ENCODE measurements around the gene CLMP.
"Not testable (repeated sequence)": the region's sequence is repeated elsewhere in the genome, so short reads cannot be mapped to it uniquely, and the experiment has no call there.

Gene CLMP

DNA sequence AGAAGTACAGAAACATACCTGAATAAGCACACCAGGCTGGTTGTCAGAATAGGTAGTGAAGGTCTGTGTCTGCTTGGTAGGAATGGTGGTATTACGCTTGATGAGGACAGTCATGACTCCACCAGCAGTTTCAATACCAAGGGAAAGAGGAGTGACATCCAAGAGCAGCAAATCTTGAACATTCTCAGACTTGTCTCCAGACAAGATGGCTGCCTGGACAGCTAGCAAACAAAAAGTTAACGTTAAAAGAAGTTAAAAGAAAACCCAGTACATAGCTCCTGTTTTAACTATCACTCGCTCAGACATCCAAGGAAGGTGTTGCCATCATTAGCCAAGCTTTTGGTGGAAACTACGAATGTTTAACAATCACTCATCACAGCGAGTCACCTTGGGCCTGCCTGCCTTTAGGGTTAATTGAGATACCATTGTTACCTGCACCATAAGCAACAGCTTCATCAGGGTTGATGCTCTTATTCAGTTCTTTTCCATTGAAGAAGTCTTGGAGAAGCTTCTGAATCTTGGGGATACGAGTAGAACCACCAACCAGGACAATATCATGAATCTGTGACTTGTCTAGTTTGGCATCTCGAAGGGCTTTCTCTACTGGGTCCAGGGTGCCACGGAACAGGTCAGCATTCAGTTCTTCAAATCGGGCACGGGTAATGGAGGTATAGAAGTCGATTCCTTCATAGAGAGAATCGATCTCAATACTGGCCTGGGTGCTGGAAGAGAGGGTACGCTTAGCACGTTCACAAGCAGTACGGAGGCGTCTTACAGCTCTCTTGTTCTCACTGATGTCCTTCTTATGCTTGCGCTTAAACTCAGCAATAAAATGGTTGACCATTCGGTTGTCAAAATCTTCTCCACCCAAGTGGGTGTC is 135.8 kb downstream of the CLMP start:
- DNase-seq (ENCODE audit: low read depth in 1 of 2, low spot score in 1 of 2), result not testable (repeated sequence)

DNA sequence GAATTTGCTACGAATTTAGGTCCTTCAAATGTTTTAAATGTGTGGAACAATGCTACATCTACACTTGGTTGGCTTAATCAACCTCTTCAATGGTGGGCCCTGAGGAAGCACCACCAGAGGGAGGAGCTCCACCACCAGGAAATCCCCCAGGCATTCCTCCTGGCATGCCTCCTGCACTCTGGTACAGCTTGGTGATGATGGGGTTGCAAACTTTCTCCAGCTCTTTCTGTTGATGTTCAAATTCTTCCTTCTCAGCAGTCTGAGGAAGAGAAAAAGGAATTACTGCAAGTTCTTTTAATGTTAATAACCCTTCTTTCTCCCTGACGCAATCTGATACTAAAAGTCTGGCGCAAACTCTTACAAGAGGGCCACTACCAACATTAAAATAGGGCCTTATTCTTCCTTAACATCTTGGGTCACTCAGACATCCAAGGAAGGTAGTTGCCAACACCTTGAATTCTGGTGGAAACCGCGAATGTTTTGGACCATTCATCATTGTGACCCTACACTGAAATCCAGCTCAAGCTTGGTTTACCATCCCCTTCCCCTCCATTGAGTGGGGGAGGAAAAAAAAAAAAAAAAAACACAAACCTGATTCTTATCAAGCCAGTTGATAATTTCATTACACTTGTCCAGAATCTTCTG is 137.3 kb downstream of the CLMP start:
- DNase-seq (ENCODE audit: low read depth in 1 of 2, low spot score in 1 of 2), result no peak

DNA sequence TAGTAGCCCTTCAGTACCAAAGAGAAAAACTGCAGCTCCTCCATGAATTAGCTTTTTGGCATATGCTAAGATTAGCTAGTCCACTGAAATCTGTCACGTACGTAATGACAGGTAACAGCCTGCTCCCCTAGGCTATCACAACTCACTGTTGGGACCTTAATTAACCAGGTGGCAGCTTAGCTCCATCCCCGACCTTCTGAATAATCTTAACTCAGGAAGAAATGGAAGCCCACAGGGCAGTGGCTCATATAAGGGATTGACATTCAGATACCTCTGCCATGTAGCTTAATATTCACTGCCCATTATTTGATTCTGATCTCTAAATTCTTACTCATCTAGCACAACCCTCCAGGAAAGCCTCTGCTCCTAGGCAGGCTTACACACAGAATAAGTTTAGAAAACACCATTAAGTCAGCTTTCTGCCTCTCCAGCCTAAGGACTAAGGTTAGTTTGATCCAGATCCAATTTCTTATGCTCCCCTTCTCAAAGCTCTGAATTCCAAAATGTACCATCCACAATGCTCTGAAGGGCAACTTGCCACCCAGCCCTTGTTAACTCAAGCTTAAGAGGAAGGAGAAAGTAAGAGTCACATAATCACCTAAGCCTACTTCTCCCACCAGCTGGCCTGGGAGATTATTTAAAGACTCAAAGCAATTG is 138.1 kb downstream of the CLMP start:
- DNase-seq (ENCODE audit: low read depth in 1 of 2, low spot score in 1 of 2), result no peak

DNA sequence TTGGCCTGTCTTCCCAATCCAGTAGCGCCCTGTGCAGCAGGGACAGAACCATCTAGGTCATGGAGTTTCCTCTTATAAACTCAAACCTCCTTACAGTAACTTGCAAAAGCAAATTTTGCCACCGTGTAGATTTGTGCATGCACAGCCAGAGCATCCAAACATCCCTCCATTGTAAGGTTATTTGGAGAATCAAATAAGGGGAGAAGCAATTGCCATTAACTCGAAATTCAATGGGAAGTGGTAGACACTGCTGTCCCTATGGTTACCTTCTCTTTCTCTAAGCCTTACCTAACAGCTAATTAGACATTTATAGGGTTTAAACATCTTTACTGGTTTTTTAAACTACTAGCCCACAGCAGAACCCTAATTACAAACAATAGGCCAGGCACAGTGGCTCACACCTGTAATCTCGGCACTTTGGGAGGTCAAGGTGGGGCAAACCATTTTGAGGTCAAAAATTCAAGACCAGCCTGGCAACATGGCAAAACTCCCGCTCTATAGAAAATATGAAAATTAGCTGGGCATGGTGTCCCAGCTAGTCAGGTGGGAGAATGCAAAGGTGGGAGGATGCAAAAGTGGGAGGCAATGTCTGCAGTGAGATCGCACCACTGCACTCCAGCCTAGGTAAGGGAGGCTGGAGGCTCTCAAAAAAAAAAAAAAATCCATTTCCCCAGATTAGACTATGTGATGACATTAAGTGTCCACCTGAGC is 139.7 kb downstream of the CLMP start:
- DNase-seq (ENCODE audit: low read depth in 1 of 2, low spot score in 1 of 2), result no peak

DNA sequence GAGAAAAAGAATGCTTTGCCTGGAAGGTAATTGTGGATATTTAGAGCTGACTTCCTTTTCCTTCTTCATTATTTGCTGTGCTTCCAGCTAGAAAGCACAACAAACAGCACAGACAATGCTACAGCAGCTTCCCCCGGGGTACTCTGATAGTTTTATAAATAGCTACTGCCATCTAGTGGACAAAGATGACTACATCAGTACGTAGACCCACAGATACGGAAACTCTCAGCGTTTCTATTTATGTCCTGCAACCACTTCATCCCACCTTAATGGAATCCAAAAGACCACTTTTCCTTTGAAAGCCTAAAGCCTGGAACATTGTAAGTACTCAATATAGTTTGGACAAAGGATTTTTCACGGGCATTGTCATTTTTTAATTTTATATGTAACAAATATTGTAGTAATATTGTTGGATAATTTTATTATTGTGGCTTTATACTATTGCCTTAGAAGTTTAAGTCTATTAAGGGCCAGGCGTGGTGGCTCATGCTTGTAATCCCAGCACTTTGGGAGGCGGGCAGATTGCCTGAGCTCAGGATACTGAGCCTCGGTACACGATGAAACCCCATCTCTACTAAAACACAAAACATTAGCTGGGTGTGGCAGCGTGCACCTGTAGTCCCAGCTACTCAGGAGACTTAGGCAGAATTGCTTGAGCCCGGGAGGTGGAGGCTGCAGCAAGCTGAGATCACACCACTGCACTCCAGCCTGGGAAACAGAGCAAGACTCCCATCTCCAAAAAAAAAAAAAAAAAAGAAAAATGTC is 140.6 kb downstream of the CLMP start:
- peak in 1 of 2 donors; percentile 54 for DNase-seq (ENCODE audit: low read depth in 1 of 2, low spot score in 1 of 2)

DNA sequence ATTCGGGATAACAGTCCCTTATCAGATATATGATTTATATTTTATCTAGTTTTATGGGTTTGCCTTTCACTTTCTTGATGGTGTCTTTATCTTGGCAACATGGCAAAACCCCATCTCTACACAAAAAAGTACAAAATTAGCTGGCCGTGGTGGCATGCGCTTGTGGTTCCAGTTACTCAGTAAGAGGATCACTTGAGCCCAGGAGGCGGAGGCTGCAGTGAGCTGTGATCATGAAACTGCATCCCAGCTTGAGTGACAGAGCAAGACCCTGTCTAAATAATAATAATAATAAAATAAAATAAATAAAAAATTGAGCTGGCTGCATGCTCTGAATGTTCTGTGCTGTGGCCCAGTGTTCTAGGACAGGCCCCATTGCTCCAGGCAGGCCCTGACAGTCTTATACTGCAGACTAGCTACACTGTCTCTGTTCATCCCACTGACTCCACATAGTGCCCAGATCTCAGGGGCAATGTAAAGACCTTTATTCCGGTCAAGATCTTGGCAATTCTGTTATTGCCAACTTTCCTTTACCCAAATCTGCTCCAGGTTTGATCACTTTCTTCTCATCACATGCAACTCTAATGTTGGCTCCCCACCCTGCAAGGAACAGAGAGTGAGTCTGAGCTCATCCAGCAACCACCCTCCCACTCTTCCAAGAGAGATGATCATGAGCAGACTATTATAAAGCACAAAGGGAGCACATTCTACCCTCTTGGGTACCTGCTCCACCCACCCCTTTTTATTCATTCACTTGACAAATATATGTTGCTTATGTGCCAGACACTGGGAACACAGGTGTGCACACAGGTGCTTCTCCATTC is 141.9 kb downstream of the CLMP start:
- no peak for DNase-seq (ENCODE audit: low read depth in 1 of 2, low spot score in 1 of 2)

DNA sequence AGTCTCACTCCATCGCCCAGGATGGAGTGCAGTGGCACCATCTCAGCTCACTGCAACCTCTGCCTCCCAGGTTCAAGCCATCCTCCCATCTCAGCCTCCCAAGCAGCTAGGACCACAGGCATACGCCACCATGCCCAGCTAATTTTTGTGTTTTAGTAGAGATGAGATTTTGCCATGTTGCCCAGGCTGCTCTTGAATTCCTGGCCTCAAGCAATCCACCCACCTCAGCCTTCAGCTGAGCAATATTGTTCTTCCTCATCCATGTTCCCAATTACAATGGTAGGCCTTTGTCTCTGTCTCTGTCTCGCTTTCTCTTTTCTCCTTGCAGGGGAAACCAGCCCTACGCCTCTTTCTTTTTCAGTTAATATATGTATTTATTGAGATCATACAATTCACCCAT is 143.4 kb downstream of the CLMP start:
- no peak for DNase-seq (ENCODE audit: low read depth in 1 of 2, low spot score in 1 of 2)

DNA sequence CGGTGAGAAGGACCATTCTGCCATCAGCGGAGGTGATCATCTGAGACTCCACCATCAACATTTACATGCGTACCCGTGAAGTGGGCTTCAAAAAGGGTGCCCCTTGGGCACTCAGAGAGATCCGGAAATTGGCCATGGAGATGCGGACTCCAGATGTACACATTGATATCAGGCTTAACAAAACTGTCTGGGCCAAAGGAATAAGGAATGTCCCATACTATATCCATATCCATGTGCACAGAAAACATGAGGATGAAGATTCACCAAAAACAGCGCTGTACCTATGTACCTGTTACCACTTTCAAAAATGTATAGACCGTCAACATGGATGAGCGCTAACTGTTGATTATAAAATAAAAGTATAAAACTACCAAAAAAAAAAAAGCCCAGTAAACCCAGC is 143.9 kb downstream of the CLMP start:
- no peak for DNase-seq (ENCODE audit: low read depth in 1 of 2, low spot score in 1 of 2)

DNA sequence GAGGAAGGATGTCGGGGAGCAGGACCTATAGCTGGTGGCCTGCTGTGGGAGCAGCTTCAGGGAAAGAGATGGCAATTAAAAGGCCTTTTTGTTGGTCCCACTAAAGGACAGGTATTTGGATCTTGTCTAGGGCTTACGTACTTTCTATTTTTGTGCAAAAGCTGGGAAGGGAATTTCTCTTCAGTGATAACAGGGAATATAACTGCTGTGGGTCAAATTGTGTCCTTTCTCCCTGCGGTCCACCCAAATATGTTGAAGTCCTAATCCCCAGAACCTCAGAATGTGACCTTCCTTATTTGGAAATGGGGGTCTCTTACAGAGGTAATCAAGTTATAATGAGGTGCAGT is 147.1 kb downstream of the CLMP start:
- no peak for DNase-seq (ENCODE audit: low read depth in 1 of 2, low spot score in 1 of 2)

DNA sequence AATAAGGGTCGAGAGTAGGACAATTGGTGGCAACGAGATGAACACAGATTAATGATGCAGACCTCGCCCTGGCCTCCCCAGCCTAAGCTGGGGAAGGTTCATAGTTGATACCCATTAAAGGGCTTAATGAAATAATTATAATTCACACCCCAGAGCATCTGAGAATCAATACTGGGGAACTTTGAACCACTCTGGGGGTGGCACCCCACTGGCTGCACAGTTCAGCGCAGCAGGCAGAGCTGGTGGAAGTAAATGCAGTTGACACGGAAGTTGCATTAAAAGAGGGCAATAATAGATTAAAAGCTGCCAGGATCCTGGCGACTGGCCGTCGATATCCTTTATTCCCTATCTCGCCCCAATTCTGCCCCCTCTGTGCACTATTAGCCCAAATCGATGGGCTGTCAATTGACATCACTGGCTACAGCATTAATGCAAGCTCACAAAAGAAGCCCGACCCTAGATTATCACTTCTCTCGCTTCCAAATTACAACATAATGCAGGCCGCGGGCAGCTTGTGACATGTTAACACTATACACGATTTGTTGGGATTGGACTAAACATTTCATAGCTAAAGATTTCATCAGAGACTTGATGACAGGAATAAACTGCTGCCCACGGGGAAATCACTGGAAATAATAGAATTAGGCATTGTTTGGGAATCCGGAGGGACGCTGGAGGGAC is 147.6 kb downstream of the CLMP start:
- DNase-seq (ENCODE audit: low read depth in 1 of 2, low spot score in 1 of 2), result no peak

DNA sequence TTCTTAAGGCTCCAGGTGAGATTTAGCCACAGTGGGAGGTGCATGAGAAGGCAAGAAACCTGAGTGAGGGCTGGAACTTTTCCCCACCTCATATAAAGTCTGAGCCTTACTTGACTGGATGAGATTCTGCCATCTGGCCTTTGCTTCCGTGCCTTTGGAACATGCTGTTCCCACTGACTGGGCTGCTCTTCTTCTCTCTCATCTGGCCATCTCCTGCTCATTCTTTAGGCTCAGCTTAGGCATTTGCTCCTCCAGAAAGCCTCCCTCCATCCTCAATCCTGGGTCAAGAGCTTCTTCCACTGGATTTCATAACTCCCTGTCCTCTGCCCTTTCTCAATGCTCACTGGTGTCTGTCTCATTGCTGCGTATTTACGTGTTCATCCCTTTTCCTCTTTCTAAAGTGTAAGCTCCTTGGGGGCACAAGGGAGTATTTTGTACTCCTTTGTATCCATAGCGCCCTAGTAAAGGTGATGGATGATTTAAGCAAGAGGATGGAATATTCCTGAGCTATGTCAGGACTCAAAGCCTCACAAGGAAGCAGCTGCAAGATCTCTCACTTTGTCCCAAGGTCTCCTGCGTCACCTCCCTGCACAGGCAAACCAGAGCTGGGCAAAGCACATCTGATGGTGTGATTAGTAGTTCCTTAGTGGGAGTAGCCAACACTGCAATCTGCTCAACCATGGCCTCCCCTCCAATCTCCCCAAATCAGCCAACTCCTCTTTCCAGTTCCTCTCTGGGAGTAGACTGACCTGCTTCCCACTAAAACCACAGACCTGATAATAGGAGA is 148.4 kb downstream of the CLMP start:
- no peak for DNase-seq (ENCODE audit: low read depth in 1 of 2, low spot score in 1 of 2)

DNA sequence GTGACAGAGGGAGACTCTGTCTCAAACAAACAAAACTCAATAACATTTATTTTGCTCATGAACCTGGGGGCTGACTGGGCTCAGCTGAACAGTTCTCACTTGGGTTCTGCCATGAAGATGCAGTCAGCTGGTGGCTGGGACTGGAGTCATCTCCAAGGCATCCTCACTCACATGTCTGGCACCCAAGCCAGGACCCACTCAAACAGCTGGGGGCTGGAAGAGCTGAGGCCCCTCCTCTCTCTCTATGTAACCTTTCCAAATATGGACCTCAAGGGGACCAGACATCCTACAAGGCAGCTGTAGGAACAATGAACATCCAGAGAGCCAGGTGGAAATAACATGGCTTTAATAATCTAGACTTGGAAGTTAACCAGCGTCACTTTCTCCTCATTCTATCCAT is 149.9 kb downstream of the CLMP start:
- DNase-seq (ENCODE audit: low read depth in 1 of 2, low spot score in 1 of 2), result no peak

DNA sequence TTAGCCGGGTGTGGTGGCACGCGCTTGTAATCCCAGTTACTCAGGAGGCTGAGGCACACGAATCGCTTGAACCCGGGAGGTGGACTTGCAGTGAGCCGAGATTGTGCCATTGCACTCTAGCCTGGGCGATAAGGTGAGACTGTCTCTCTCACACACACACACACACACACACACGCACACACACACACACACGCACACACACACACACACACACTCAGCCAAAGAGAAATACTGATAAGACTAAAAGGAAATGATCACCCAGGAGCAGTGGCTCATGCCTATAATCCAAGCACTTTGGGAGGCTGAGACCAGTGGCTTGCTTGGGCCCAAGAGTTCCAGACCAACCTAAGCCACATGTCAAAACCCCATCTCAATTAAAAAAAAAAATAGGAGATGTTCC is 153.9 kb downstream of the CLMP start:
- DNase-seq (ENCODE audit: low read depth in 1 of 2, low spot score in 1 of 2), result no peak

DNA sequence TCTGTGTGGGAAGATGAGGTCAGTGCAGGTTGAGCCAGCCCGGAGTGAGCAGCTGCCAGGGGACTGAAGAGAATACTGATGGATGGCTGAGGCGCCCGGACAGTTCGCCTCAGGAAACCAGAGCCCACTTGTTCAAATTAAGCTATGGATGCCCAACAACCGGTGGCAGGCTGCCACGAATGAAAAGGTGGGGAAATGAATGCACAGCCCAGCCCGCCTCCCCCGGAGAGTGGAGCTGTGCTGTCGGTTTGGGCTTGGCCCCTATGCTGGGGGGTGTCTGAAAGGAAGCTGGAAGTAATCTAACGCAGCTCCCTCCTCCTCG is 155.0 kb downstream of the CLMP start:
- DNase-seq (ENCODE audit: low read depth in 1 of 2, low spot score in 1 of 2), result no peak

DNA sequence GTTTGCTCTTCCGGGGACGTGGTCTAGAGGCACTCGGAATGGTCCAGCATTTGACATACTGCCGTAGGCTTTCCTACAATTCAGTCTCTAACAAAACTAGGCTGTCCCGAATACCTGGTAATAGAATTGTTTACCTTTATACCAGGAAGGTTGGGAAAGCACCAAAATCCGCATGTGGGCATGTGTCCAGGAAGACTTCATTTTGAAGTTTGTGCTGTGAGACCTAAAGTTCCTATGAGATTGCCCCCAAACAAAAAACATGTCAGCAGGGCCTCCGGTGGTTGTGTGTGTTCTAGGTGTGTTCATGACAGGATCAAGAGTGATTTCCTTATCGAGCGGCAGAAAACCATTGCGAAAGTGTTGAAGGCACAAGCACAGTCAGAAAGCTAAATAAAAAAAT is 159.2 kb downstream of the CLMP start:
- no peak for DNase-seq (ENCODE audit: low read depth in 1 of 2, low spot score in 1 of 2)

DNA sequence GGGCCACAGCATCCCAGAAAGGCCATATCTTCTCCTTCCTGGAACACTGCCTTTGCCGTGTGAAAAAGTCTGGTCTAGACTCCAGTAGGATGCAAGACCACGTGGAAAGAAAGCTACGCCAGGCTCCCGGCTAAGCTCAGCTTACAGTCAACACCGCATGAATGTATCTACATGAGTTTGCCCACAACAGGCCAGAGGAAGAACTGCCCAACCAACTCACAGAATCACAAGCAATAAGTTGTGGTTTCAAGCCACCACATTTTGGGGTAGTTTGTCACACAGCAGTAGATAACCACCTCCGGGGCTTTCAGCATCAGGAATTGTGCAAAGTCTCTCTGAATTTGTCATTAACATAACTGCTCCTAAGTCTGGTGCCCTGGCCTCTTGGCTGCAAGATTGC is 160.5 kb downstream of the CLMP start:
- DNase-seq (ENCODE audit: low read depth in 1 of 2, low spot score in 1 of 2), result no peak

DNA sequence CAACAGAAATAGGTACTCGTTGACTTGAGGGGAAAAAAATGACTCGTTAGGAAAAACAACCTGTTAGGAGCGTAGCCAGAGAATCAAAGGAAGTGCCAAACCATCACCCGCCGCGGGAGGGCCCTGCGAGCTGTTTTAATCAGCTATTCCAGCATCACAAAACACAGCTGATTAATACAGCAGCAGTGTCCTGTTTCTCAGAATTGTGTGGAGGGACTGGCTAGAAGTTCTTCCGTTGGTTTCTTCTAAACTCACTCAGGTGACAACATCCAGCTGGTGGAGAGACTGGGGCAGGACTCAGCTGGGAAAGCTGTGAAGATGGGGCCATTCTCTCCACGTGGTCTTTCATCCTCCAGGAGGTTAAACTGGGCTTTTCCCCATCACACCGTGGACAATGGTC is 161.2 kb downstream of the CLMP start:
- no peak for DNase-seq (ENCODE audit: low read depth in 1 of 2, low spot score in 1 of 2)

DNA sequence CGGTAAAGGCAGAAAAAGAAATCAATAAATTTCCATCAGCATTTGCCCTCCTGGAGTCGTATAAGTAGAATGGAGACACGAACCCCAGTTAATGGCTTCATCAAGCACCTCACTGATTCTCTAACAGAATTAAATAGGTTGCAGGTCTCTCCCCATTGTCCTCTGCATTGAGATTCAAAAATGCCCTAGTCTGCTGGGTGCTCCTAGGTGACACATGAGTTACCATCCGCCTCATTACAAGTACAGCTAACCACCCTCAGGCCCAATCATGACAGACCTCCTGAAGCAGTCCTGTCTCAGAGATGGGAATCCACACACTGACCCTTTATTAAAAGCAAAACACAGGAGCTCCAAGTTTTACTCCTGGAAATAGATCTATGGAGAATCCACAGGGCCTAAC is 164.5 kb downstream of the CLMP start:
- no peak for DNase-seq (ENCODE audit: low read depth in 1 of 2, low spot score in 1 of 2)

DNA sequence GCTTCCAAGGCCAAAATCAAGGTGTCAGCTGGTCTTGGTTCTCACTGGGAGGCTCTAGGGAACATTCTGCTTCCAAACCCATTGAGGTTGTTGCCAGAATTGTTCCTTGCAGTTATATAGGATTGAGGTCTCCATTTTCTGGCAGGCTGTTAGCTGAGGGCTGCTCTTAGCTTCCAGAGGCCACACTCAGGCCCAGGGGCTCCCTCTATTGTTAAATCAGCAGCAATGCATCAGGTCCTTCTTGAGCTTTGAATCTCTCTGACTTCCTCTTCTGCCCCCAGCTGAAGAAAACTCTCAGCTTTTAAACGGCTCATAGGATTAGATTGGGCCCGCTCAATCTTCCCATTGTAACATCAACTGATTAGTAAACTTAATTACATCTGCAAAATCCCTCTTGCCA is 174.1 kb downstream of the CLMP start:
- DNase-seq (ENCODE audit: low read depth in 1 of 2, low spot score in 1 of 2), result peak in 1 of 2 donors; percentile 30
